Measurements from ENCODE around the gene GLYAT.

GRCh38 chr11:58676563-58677135 lies 55.1 kb downstream of the GLYAT start:
- TF ChIP-seq EZH2phosphoT487 (IDR thresholded peaks at IDR 0.05) = no peak
- no peak for TF ChIP-seq CTCF (IDR thresholded peaks at IDR 0.05)
- TF ChIP-seq EZH2 (IDR thresholded peaks at IDR 0.05) = no peak

Data from neural progenitor cell (in vitro differentiated cells).